Nephron progenitor cell (in vitro differentiated cells): ENCODE data around the gene CTAGE15.
A peak's percentile ranks its signal among the peaks of the same experiment; 100 is the strongest.
"Not testable (repeated sequence)": the region's sequence is repeated elsewhere in the genome, so short reads cannot be mapped to it uniquely, and the experiment has no call there.

ENCODE experiments used
- DNase-seq: peaks from one replicate; pipeline ENCODE4 v3.0.0; 2021
- H3K27ac Mint-ChIP-seq: 2 replicates; pipeline ENCODE4 v1.8.0; 2021; ENCODE audit warnings: mild to moderate bottlenecking, moderate library complexity, mixed read lengths
- H3K27me3 Mint-ChIP-seq: 2 replicates; pipeline ENCODE4 v1.8.0; 2021; ENCODE audit warnings: mild to moderate bottlenecking, low read depth, mixed read lengths; ENCODE audit not compliant: poor library complexity
- H3K36me3 Mint-ChIP-seq: 2 replicates; pipeline ENCODE4 v1.8.0; 2021; ENCODE audit warnings: low read depth, mixed read lengths
- H3K4me1 Mint-ChIP-seq: 2 replicates; pipeline ENCODE4 v1.8.0; 2021; ENCODE audit warnings: mixed read lengths
- H3K4me3 Mint-ChIP-seq: 2 replicates; pipeline ENCODE4 v1.8.0; 2021; ENCODE audit warnings: mild to moderate bottlenecking, moderate library complexity, mixed read lengths
- H3K9me3 Mint-ChIP-seq: 2 replicates; pipeline ENCODE4 v1.8.0; 2021; ENCODE audit warnings: mild to moderate bottlenecking, moderate library complexity, mixed read lengths
- TF ChIP-seq, protein P1 (sequence below): fragments of 200-600 bp; sonication (generic); IDR thresholded peaks from 2 replicates; pipeline ENCODE4 v1.5.0; 2021; ENCODE audit warnings: antibody characterized with exemption

CTAGE15 gene, protein sequence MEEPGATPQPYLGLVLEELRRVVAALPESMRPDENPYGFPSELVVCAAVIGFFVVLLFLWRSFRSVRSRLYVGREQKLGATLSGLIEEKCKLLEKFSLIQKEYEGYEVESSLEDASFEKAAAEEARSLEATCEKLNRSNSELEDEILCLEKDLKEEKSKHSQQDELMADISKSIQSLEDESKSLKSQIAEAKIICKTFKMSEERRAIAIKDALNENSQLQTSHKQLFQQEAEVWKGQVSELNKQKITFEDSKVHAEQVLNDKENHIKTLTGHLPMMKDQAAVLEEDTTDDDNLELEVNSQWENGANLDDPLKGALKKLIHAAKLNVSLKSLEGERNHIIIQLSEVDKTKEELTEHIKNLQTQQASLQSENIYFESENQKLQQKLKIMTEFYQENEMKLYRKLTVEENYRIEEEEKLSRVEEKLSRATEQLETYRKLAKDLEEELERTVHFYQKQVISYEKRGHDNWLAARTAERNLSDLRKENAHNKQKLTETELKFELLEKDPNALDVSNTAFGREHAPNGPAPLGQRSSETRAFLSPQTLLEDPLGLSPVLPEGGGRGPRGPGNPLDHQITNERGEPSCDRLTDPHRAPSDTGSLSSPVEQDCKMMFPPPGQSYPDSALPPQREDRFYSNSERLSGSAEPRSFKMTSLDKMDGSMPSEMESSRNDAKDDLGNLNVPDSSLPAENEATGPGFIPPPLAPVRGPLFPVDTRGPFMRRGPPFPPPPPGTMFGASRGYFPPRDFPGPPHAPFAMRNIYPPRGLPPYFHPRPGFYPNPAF

GRCh38 chr7:143571501-143571900 is at the start of gene CTAGE15:
TSS of gene CTAGE15 (plus strand) at chr7:143571801. CDS start at chr7:143571818, 17 bp downstream.
- not testable (repeated sequence) for H3K27me3 Mint-ChIP-seq, DNase-seq, H3K4me3 Mint-ChIP-seq, H3K4me1 Mint-ChIP-seq, H3K36me3 Mint-ChIP-seq, H3K27ac Mint-ChIP-seq, H3K9me3 Mint-ChIP-seq

- not testable (repeated sequence) for H3K9me3 Mint-ChIP-seq, DNase-seq, H3K36me3 Mint-ChIP-seq, H3K27me3 Mint-ChIP-seq, H3K27ac Mint-ChIP-seq, H3K4me3 Mint-ChIP-seq
- H3K4me1 Mint-ChIP-seq: peaks cover 23% of the 10 kb centered on the region
Measured at GRCh38 chr7:143522309-143522916, 49.2 kb upstream of the CTAGE15 start.

- not testable (repeated sequence) for H3K27ac Mint-ChIP-seq, H3K27me3 Mint-ChIP-seq, H3K9me3 Mint-ChIP-seq, DNase-seq, H3K4me3 Mint-ChIP-seq, H3K4me1 Mint-ChIP-seq, H3K36me3 Mint-ChIP-seq
Measured at GRCh38 chr7:143531169-143531926, 40.3 kb upstream of the CTAGE15 start.

GRCh38 chr7:143531932-143532331 is 39.7 kb upstream of the CTAGE15 start:
- not testable (repeated sequence) for H3K4me1 Mint-ChIP-seq, H3K4me3 Mint-ChIP-seq, H3K27me3 Mint-ChIP-seq, H3K27ac Mint-ChIP-seq, H3K36me3 Mint-ChIP-seq, H3K9me3 Mint-ChIP-seq, DNase-seq

GRCh38 chr7:143533213-143533839 is 38.3 kb upstream of the CTAGE15 start:
- not testable (repeated sequence) for DNase-seq, H3K27ac Mint-ChIP-seq, H3K9me3 Mint-ChIP-seq, H3K36me3 Mint-ChIP-seq, H3K4me3 Mint-ChIP-seq, H3K27me3 Mint-ChIP-seq, H3K4me1 Mint-ChIP-seq

DNA sequence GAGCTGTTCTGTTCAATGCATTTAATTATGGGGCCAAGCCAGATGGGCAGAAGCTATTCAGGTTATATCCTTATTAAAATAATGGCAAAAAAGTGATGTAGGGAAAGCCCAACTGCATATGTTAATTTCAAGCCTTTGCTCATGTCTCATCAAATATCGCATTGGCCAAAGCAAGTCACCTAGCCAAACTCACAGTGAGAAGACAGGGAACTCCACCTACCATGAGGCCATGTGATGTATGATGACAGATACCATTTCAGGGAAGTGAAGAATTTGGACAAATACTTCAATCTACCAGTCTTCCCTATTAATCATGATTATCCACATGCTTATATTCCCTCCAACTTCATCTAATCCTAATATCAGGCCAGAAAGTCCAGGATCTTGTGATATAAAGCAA is 35.2 kb upstream of the CTAGE15 start:
- not testable (repeated sequence) for H3K27me3 Mint-ChIP-seq, H3K4me1 Mint-ChIP-seq, H3K27ac Mint-ChIP-seq, DNase-seq, H3K9me3 Mint-ChIP-seq, H3K36me3 Mint-ChIP-seq, H3K4me3 Mint-ChIP-seq

DNA sequence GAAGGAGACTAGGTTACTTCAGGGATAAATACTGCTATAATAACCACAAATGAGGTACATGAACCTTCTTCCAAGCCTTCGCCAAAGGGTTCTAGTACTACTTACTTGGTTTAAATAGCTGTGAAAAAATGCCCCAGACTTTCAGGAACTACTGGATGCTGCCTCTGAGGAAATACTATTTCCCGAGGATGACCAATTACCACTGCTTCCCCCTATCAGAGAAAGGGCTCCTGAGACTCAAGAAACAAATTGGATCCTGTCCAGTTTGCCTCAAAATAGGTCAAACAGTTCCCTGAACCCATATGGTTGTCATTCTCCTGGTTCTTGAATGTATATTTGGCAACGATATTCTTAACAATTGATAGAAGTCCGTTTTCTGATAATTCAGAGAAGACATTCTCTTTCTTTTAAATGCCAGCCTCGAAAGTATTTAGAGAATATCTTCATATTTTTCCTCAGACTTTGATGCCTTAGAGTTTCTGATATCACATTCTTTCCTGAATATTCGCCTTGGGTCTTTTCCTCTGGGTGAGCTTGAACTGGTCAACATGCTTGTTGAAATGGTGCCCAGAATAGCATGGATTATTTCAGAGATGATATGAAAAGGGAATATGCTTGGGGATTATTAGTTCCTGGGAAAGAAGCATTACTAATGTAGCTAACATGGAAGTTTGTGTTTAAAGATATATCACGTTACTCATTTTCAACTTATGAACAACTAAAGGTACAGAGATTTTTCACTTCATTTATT is 28.1 kb upstream of the CTAGE15 start:
- H3K27me3 Mint-ChIP-seq, DNase-seq, H3K4me1 Mint-ChIP-seq, H3K27ac Mint-ChIP-seq, H3K4me3 Mint-ChIP-seq, H3K36me3 Mint-ChIP-seq, H3K9me3 Mint-ChIP-seq: not testable (repeated sequence)

DNA sequence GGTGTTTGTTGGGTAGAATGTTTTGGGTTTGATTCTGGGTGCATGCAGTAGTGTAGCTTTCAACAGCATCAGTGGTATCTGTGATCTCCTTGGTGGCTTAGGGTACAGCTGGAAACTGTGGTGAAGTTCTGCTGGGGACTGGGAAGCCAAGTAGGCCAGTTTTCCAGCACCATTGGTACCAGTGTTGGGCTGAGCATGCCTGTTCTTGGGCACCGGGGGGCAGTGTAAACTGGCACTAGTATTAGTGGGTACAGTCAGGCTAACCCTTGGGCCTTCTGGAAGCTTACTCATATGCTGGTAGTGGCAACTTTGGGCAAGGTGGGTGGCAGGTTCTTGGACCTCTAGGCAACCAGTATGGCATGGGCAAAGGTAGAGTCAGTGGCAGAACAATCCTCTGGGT is 15.6 kb upstream of the CTAGE15 start:
- not testable (repeated sequence) for H3K36me3 Mint-ChIP-seq, H3K27ac Mint-ChIP-seq, H3K4me3 Mint-ChIP-seq, H3K4me1 Mint-ChIP-seq, H3K27me3 Mint-ChIP-seq, H3K9me3 Mint-ChIP-seq, DNase-seq

GRCh38 chr7:143563306-143563705 is 8.3 kb upstream of the CTAGE15 start:
- H3K27me3 Mint-ChIP-seq, H3K4me3 Mint-ChIP-seq, H3K27ac Mint-ChIP-seq, H3K36me3 Mint-ChIP-seq, H3K4me1 Mint-ChIP-seq, DNase-seq, H3K9me3 Mint-ChIP-seq: not testable (repeated sequence)
- TF ChIP-seq, protein P1, sequence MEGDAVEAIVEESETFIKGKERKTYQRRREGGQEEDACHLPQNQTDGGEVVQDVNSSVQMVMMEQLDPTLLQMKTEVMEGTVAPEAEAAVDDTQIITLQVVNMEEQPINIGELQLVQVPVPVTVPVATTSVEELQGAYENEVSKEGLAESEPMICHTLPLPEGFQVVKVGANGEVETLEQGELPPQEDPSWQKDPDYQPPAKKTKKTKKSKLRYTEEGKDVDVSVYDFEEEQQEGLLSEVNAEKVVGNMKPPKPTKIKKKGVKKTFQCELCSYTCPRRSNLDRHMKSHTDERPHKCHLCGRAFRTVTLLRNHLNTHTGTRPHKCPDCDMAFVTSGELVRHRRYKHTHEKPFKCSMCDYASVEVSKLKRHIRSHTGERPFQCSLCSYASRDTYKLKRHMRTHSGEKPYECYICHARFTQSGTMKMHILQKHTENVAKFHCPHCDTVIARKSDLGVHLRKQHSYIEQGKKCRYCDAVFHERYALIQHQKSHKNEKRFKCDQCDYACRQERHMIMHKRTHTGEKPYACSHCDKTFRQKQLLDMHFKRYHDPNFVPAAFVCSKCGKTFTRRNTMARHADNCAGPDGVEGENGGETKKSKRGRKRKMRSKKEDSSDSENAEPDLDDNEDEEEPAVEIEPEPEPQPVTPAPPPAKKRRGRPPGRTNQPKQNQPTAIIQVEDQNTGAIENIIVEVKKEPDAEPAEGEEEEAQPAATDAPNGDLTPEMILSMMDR: peak; percentile 12

DNA sequence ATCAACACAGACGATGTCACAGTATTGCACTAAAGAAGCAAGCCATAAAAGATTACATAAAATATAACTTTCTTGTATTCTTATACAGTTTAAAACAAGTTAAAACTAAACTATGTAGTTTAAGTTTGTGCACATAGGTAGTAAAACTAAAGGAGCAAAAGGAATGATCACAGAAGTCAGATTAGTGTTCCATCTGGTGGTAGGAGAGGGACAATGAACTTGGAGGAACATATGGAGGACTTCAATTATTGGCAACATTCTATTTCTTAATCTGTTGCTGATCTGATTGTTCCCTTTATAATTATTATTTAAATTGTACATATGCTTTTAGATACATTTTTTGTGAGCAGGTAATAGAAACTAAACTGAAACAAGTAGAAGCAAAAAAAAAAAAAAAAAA is 5.6 kb upstream of the CTAGE15 start:
- H3K9me3 Mint-ChIP-seq, H3K4me3 Mint-ChIP-seq, H3K36me3 Mint-ChIP-seq, DNase-seq, H3K27ac Mint-ChIP-seq, H3K4me1 Mint-ChIP-seq, H3K27me3 Mint-ChIP-seq: not testable (repeated sequence)

DNA sequence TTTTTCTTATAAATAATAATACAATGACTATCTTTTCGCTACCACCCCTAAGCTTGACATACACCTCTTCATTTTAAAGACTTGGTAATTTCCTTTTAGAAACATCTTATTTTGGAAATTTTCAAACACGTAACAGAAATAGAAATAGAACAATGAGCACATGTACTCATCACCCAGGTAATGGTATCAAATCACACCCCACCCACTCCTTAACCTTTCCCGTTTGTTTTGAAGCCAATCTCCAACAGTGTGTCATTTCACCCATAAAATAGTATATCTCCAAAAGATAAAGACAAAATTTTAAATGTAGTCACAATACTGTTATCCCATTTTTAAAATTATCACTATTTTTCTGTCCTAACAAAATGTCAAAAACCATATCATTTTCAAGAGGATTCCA is 16.6 kb downstream of the CTAGE15 start:
- not testable (repeated sequence) for H3K27me3 Mint-ChIP-seq, H3K9me3 Mint-ChIP-seq, H3K4me3 Mint-ChIP-seq, DNase-seq, H3K4me1 Mint-ChIP-seq, H3K36me3 Mint-ChIP-seq, H3K27ac Mint-ChIP-seq

DNA sequence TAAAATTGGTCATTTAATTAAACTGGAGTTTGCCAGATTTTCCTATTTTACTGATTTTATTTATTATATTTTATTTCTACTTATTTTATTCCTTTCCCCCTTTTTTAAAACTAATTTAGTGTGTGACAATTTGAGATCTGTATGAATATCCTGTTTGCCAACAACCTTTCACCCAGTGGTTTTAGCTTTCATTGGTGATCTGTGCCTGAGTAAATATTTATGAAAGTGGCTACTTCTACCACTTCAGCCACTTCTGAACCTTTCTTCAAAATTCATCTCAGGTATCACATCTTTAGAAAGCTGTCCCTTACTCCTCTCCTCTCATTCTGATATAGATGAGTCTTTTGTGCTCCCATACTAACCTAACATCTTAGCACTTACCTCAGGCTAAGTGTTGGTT is 18.3 kb downstream of the CTAGE15 start:
- not testable (repeated sequence) for H3K4me3 Mint-ChIP-seq, H3K36me3 Mint-ChIP-seq, H3K27me3 Mint-ChIP-seq, DNase-seq, H3K27ac Mint-ChIP-seq, H3K9me3 Mint-ChIP-seq, H3K4me1 Mint-ChIP-seq
